Breast epithelium (tissue), 3 donors: ENCODE measurements around the gene BOLA2B.

ENCODE experiments used
- CTCF ChIP-seq, 3 donors: fragments of 450-650 bp; IDR thresholded peaks; one replicate each; pipeline ENCODE4 v1.5.1; 2016 to 2017; ENCODE audit warnings: antibody characterized with exemption in 3 of 3, mild to moderate bottlenecking in 3 of 3, moderate library complexity in 3 of 3
- POLR2A ChIP-seq: fragments of 450-650 bp; IDR thresholded peaks from one replicate; pipeline ENCODE4 v1.6.1; 2016; ENCODE audit warnings: antibody characterized with exemption, mild to moderate bottlenecking, moderate library complexity
- POLR2AphosphoS5 ChIP-seq, 3 donors: sonication (generic); formaldehyde crosslinking; IDR thresholded peaks; one replicate each; pipeline ENCODE4 v1.6.1; 2017; ENCODE audit warnings: antibody characterized with exemption in 3 of 3

- TF ChIP-seq CTCF (IDR thresholded peaks at IDR 0.05) (no peak), POLR2A (no peak), POLR2AphosphoS5 (IDR thresholded peaks at IDR 0.05) (no peak)
Observed at GRCh38 chr16:30180741-30181140, 12.7 kb downstream of the BOLA2B start.
